ENCODE data around the gene CACNA1C.

GRCh38 chr12:2198542-2198941 lies 145.8 kb downstream of the CACNA1C start:
- TF ChIP-seq POLR2AphosphoS5 (IDR thresholded peaks at IDR 0.05; ENCODE audit: low read depth, low read length) (no peak), POLR2A (IDR thresholded peaks at IDR 0.05; ENCODE audit: low read depth, low read length) (no peak), TAF1 (IDR thresholded peaks at IDR 0.05; ENCODE audit: low read depth, low read length) (no peak), POU2F2 (IDR thresholded peaks at IDR 0.05; ENCODE audit: low read depth, low read length) (no peak), SPI1 (IDR thresholded peaks at IDR 0.05; ENCODE audit: low read depth, low read length) (no peak)

All from GM12891 (cell line).